ENCODE results near the gene PROSER2. TPM values are rescaled to one million over a fixed set of nuclear protein-coding genes. Genes with fewer than 3 reads are reported as not detected.
A peak's percentile ranks its signal among the peaks of the same experiment; 100 is the strongest.

Gene PROSER2
- total and polyA plus RNA-seq, 2 of the 13 experiments (the other 11 are each of a cell fraction or from before 2014, with no cell fraction given) = 6.9 to 7.7 TPM

DNA sequence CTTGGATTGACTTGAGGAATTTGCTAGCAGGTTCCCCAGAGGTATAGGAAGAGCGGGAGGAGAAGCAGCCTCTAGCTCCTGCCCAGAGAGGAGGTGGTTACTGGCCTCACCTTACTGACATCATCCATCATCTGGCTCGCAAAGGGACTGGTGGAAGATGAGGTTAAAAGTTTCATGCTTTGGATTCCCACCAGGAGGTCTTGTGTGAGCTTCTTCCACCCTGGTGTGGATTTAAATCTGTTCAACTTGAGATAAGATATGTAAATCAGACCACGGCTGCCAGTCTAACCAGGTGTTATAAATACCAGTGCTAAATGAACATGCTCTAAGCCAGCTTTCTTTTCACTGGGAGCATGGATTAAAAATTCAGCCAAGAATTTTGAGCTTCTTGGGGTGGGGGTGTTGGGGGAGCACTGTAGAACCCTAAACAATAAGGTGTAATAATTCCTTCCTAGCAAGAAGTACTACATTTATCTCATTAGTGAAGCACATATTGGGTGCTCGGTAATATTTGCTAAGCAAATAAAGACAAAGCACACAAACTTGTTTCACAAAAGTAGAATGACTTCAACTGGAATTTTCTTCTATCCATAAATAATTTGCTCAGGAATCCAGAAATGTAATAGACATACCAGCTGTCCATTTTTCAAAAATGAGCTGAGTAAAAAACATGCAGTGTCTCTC, 7.8 kb downstream of the PROSER2 start:
- WGBS (ENCODE audit: low lambda C conversion rate) = 60% methylated on average over 4 of the region's 4 CpGs
- FAIRE-seq = peak; percentile 28
- peak overlapping the region; percentile 77 for H3K27ac ChIP-seq (ENCODE audit: extremely low read length, insufficient read depth, low read length)
- H3K4me2 ChIP-seq (ENCODE audit: low read depth, low read length) = peak overlapping the region; percentile 67
- no TSS peak for BruUV-seq (replicated peaks)
- peak; percentile 56 for ATAC-seq
- no peaks in the 10 kb centered on the region for H3K36me3 ChIP-seq (replicated peaks in 1 of 2; ENCODE audit: control insufficient read depth in 1 of 2, insufficient read depth in 2 of 2, low read length in 2 of 2)
- no peaks in the 10 kb centered on the region for H3K27me3 ChIP-seq (ENCODE audit: control insufficient read depth in 1 of 2, insufficient read depth in 2 of 2, low read length in 2 of 2)
- no peaks in the 10 kb centered on the region for H3K9me3 ChIP-seq (ENCODE audit: low read length)
- peak overlapping the region; percentile 27 to 40 (median 34); a peak in 4 of 6 replicates for H3K4me3 ChIP-seq (replicated peaks in 1 of 3; ENCODE audit: insufficient read depth in 1 of 3, low read depth in 2 of 3, low read length in 3 of 3)
- DNase-seq (ENCODE audit: low spot score) = no peak
- ChIA-PET POLR2A (interaction anchor here (0.7 to 2.8 kb wide), 6 partner anchors 11 to 116 kb away, joined by 3 to 14 read pairs (median 4); no protein-coding TSS in a partner anchor), CTCF (ENCODE audit: low intra/inter-chr PET ratio, low total read pairs) (no interaction called here)
- peaks cover 79% of the 10 kb centered on the region for H3K79me2 ChIP-seq (ENCODE audit: insufficient read depth, low read length)
- peaks cover 79% of the 10 kb centered on the region for H3K4me1 ChIP-seq (ENCODE audit: insufficient read depth, low read length)
- TF ChIP-seq ZNF225 (CRISPR knock-in tag; IDR thresholded peaks at IDR 0.05) (no peak), MIXL1 (CRISPR knock-in tag; IDR thresholded peaks at IDR 0.05) (0 out of 2 replicates have a peak, but pooled peaks have one; percentile 17), PATZ1 (CRISPR knock-in tag; IDR thresholded peaks at IDR 0.05) (0 out of 2 replicates have a peak, but pooled peaks have one; percentile 5), HOXA5 (CRISPR knock-in tag; IDR thresholded peaks at IDR 0.05) (0 out of 2 replicates have a peak, but pooled peaks have one; percentile 33), CC2D1A (CRISPR knock-in tag; IDR thresholded peaks at IDR 0.05) (no peak), TFE3 (CRISPR knock-in tag; IDR thresholded peaks at IDR 0.05) (0 out of 2 replicates have a peak, but pooled peaks have one; percentile 1), FOXA1 (IDR thresholded peaks at IDR 0.05) (0 out of 2 replicates have a peak, but pooled peaks have one; percentile 6), FOXA1 (CRISPR knock-in tag; IDR thresholded peaks at IDR 0.05) (no peak), SNAI1 (CRISPR knock-in tag; IDR thresholded peaks at IDR 0.05; ENCODE audit: borderline replicate concordance) (0 out of 2 replicates have a peak, but pooled peaks have one; percentile 37), FOXA3 (CRISPR knock-in tag; IDR thresholded peaks at IDR 0.05) (peak; percentile 70), JARID2 (CRISPR knock-in tag; IDR thresholded peaks at IDR 0.05; ENCODE audit: insufficient replicate concordance) (no peak), ZMAT5 (CRISPR knock-in tag; IDR thresholded peaks at IDR 0.05; ENCODE audit: borderline replicate concordance, low read depth) (no peak)
- intact Hi-C loops (cut with micrococcal nuclease; ENCODE audit: unreplicated experiment) (no loop called here), in situ Hi-C loops (cut with HindIII; ENCODE audit: extremely low pct_ligation_motif_present, low pct_unique_long_range_greater_than_20kb) (no loop called here)
- no peak overlapping the region for H2AFZ ChIP-seq (ENCODE audit: low read length)
- peak overlapping the region; percentile 58 for H3K9ac ChIP-seq (ENCODE audit: insufficient read depth, low read depth, low read length)
- peaks cover 2% of the 10 kb centered on the region; the same call in 1 of the 2 replicates for H4K20me1 ChIP-seq (ENCODE audit: insufficient read depth, low read length)

All from HepG2 (cell line).